Measurements from ENCODE around the gene IFT88. TPM values are rescaled to one million over a fixed set of nuclear protein-coding genes. Genes with fewer than 3 reads are reported as not detected.

Gene IFT88, protein sequence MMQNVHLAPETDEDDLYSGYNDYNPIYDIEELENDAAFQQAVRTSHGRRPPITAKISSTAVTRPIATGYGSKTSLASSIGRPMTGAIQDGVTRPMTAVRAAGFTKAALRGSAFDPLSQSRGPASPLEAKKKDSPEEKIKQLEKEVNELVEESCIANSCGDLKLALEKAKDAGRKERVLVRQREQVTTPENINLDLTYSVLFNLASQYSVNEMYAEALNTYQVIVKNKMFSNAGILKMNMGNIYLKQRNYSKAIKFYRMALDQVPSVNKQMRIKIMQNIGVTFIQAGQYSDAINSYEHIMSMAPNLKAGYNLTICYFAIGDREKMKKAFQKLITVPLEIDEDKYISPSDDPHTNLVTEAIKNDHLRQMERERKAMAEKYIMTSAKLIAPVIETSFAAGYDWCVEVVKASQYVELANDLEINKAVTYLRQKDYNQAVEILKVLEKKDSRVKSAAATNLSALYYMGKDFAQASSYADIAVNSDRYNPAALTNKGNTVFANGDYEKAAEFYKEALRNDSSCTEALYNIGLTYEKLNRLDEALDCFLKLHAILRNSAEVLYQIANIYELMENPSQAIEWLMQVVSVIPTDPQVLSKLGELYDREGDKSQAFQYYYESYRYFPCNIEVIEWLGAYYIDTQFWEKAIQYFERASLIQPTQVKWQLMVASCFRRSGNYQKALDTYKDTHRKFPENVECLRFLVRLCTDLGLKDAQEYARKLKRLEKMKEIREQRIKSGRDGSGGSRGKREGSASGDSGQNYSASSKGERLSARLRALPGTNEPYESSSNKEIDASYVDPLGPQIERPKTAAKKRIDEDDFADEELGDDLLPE
- total RNA-seq (10 to 100 TPM; 13.9 to 18.6 TPM), polyA plus RNA-seq (1 to 10 TPM; 6.3 to 8.6 (median 8.5) TPM), total RNA-seq (9.0 to 38.2 (median 19.1) reads per million in 6 experiments)

DNA sequence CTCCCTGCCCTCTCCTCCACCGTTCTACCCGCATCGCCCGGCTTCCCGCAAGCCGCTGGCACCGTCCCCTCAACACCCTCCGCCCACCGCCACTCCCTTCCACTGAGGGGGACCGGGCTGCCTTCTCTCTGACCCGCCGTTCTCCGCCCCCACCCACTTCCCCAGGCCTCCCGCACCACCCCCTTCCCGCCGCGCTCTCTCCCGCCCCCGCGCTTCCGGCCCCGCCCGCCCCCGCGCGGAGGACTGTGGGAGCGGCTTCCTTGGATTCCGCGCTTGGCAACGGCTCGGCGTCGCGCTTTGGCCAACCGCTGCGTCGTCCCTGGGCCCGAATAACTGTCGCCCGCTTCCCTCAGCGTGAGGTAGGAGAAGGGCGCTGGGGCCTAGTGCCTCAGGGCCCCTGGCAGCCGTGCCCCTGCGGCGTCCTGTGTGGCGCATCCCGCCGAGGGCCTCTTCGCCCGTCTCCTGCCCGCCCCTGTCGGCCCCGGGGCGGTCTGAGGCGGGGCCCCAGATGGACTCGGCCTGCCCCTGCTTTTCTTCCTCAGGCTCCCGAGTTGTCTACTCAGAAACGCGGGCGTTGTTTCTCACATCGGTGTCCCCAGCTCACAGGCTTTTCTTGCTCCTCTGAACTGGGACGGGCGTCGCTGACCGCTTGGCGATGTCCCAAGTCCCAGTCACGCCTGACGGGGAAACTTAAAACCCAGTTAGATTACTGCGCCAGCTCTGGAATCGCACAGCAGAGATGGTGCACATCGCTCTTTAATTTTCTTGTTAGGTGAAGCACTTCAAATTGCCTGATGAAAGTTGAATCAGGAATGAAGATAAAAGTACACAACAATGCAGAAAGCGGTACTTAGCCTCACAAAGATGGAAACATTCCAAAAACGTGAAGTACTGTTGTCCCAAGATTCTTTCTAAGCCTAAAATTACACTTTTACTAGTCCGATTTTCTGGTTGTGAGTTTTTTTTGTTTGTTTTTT is at the start of gene IFT88:
IFT88 (plus strand) TSS at position 260 of the 977 bp plus-strand sequence. CDS start 7,229 bp downstream, outside the sequence.
- Mint-ChIP-seq H3K4me1 (peaks cover 7 to 21% (median 16%) of the 10 kb centered on the region in 4 donors), H3K27me3 (no peaks in the 10 kb centered on the region), H3K36me3 (peaks cover 0 to 11% (median 0%) of the 10 kb centered on the region in 3 donors), H3K27ac (peak within 1 kb of the TSS; percentile 91 to 97 (median 95)), H3K4me3 (peak within 1 kb of the TSS; percentile 85 to 97 (median 93)), H3K9me3 (peaks cover 0 to 13% (median 5%) of the 10 kb centered on the region in 9 donors)
- POLR2A ChIA-PET, result interaction anchor here (1.4 to 1.5 kb wide), 3 partner anchors 41 to 336 kb away, joined by 4 to 9 read pairs (median 4); partner anchors contain the start of gene CRYL1
- ATAC-seq (peak; percentile 81 to 83), DNase-seq (peak; percentile 68 to 88 (median 81))

DNA sequence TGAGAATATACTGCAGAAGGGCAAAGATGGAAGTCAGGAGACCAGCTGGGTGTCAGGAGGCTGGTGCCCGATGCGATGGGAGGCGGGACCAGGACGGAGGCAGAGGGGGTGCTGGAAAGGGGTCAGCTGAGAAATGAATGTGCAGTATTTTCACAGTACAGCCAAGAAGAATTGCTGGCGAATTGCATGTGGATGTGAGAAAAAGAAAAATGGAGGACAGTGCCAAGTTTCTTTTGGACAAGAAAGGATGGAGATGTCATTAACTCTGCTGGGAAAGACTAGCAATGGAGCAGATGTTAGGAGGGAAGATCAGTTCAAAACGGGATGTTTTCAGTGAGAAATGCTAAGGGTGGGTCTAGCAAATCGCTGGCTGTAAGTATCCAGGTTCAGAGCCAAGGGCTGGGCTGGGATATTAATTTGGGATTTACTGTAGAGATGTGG is 48.3 kb upstream of the IFT88 start:
- Mint-ChIP-seq H3K27ac (peak overlapping the region in 1 of 10 donors; percentile 25), H3K4me1 (peaks cover 6 to 22% (median 11%) of the 10 kb centered on the region in 4 donors), H3K36me3 (peaks cover 0 to 6% (median 0%) of the 10 kb centered on the region in 3 donors), H3K27me3 (no peaks in the 10 kb centered on the region), H3K4me3 (no peak overlapping the region), H3K9me3 (no peaks in the 10 kb centered on the region)
- no peak for DNase-seq
- POLR2A ChIA-PET, result no interaction called here
- ATAC-seq, result no peak

DNA sequence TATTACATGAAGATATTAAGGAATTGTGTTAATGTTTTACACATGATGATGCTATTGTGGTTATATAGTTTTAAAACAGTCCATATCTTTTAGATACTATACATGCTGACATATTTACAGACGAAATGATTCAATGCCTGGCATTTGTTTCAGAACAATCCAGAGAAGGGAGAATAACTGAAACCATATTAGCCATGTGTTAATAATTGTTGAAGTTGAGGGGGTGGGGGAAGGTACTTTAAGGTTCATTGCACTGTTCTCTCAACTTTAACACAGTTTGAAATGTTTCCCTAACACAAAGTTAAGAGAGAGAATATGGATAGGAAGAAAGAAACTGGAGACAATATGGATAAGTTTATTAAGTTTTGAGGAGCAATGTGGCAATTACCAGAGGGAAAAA is 47.1 kb upstream of the IFT88 start:
- H3K27ac Mint-ChIP-seq, result no peak overlapping the region
- H3K9me3 Mint-ChIP-seq, result no peaks in the 10 kb centered on the region
- no peaks in the 10 kb centered on the region for H3K27me3 Mint-ChIP-seq
- H3K4me3 Mint-ChIP-seq, result no peak overlapping the region
- POLR2A ChIA-PET, result no interaction called here
- peaks cover 13 to 31% (median 19%) of the 10 kb centered on the region in 4 donors for H3K4me1 Mint-ChIP-seq
- no peak for DNase-seq
- no peak for ATAC-seq
- H3K36me3 Mint-ChIP-seq, result peaks cover 0 to 3% (median 0%) of the 10 kb centered on the region in 3 donors

DNA sequence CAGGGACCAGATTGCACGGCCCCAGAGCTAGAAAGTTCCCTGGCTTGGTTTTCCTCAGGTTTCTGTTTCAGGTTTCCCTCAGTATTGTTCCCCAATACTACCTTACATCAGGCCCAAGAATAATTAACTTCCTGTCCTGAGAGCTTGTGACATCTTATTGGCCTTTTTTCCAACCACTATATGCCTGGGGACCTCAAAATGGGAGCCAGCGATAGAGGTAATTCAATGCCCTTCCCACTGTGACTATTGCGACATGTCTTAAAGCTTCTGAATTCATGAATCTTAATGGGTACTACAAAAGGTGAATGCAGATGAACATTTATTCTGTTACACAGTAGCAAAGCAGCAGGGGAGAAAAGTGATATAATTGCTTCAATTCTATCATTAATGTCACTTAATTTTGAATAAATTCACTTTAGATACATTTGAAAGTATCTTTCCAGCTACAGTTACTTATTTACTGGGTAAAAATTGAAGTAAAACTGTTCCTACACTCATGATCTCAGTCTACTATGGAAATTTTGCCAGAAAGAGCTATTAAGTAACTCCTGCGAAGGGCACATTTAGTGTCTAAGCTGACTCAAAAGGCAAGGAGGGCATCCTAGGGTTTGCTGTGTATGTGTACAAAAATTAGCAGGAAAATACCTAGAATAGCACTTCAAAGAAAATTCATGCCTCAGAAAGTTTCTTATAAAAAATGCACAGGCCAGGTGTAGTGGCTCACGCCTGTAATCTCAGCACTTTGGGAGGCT is 45.4 kb upstream of the IFT88 start:
- H3K4me3 Mint-ChIP-seq, result no peak overlapping the region
- POLR2A ChIA-PET, result no interaction called here
- no peaks in the 10 kb centered on the region for H3K9me3 Mint-ChIP-seq
- DNase-seq, result no peak
- H3K4me1 Mint-ChIP-seq, result peaks cover 15 to 42% (median 27%) of the 10 kb centered on the region in 4 donors
- no peaks in the 10 kb centered on the region for H3K27me3 Mint-ChIP-seq
- H3K27ac Mint-ChIP-seq, result peak overlapping the region in 1 of 10 donors; percentile 87
- H3K36me3 Mint-ChIP-seq, result peaks cover 0 to 2% (median 0%) of the 10 kb centered on the region in 3 donors
- ATAC-seq, result no peak

DNA sequence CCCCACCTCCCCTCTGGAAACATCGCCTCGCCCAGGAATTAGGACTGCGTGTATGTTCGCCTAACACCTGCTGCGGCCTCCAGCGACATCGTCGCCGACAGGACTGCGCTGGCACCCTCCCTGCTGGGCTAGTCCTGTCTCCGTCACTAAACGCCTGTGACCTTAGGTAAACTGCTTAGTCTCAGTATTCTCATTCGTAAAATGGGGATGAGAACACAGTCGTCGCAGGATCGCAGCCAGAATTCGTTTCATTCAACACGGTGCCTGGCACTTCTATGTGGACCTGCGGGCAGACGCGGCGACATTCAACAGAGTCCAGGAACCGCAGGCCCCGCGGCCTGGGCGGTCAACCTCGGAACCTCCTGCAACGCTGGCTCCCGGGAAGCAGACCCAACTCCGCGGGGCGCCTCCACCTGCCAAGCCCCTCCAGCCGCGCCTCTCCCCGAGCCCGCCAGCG is 41.8 kb upstream of the IFT88 start:
- POLR2A ChIA-PET, result interaction anchor here (1.3 to 1.6 kb wide), 3 partner anchors 41 to 248 kb away, joined by 3 to 4 read pairs (median 4); partner anchors contain the start of genes EEF1AKMT1 and IFT88
- peak in 7 of 10 donors; percentile 6 to 65 (median 21) for DNase-seq
- H3K9me3 Mint-ChIP-seq, result no peaks in the 10 kb centered on the region

DNA sequence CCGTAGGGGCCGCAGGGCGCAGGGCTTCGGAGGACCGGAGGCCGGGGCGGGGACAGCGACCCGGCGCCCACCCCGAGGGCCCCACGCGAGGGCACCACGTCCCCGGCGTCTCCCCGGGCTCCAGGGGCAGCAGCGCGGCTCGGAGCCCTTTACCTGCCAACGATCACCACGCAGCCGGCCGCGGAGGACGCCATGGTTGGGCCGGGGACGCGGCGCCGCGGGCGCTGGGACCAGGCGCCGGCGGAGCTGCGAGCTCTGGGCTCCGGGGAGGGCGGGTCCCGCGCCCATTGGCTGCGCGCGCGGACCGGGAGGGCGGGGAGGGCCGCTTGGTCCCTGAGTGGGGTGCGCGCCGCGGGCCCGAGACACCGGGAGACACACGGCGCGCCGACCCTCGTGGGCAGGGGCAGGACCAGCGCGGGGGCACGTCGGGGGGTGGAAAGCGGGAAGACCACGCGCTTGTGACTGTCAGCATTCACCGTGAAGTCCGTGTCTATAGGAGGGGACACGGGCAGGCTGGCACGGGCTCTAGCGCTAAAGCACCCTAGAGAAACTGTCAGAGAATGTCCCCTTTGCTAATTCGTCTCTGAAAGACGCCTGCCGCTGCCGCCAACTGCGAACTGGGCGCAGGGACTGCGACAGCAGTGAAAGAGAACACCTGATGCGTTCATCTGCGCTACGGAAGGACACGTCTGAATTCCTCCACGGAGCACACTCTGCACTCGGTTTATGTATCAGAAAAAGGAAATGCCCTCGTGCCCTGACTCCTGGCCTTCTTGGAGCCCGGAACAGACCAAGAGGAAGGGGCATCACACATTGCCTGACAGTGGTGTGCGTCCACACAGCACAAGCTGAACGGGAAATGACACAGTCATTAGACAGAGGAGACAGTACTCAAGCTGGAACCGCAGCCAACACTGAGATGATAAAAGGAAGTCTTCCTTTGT is 41.1 kb upstream of the IFT88 start, which contains the start of gene CRYL1:
CRYL1 (minus strand) TSS at position 257 of the 944 bp plus-strand sequence; CDS start at position 194, 63 bp downstream.
- POLR2A ChIA-PET, result interaction anchor here (0.7 to 1.6 kb wide), 6 partner anchors 40 to 248 kb away, joined by 3 to 7 read pairs (median 4); partner anchors contain the start of genes EEF1AKMT1 and IFT88
- Mint-ChIP-seq H3K4me1 (peaks cover 6 to 29% (median 26%) of the 10 kb centered on the region in 4 donors), H3K27me3 (peaks cover 0 to 8% (median 3%) of the 10 kb centered on the region in 5 donors), H3K36me3 (no peaks in the 10 kb centered on the region), H3K9me3 (no peaks in the 10 kb centered on the region), H3K27ac (peak within 1 kb of the TSS; percentile 63 to 95 (median 90)), H3K4me3 (peak within 1 kb of the TSS; percentile 83 to 95 (median 89))
- ATAC-seq (peak; percentile 88 to 93), DNase-seq (peak; percentile 52 to 84 (median 66))

More for the DNA sequence above, 41.8 kb upstream of the IFT88 start:
- Mint-ChIP-seq H3K27me3 (peaks cover 0 to 3% (median 3%) of the 10 kb centered on the region in 5 donors), H3K4me1 (peaks cover 6 to 29% (median 27%) of the 10 kb centered on the region in 4 donors), H3K27ac (peak overlapping the region in 7 of 10 donors; percentile 76 to 88 (median 84)), H3K4me3 (peak overlapping the region; percentile 80 to 91 (median 85)), H3K36me3 (no peaks in the 10 kb centered on the region)
- peak; percentile 11 to 12 for ATAC-seq

DNA sequence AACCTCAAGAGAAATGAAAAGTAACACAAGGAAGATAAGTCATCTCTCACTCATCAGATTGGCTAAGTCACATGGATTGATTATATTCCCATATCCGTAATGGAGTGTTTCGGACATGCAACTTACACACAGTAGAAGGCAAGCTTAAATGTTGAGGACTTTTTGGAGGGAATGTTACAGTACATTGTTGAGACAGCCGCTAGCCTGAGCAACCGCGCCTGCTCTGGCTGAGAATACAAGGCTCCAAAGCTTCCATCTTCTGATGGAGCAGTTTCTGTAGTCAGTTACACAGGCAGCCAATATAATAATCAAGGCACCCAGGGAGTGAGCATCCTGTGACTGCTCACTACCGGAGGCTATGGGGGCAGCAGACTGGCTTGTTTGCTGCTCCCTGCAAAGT is 40.3 kb upstream of the IFT88 start:
- H3K4me1 Mint-ChIP-seq, result peaks cover 6 to 29% (median 26%) of the 10 kb centered on the region in 4 donors
- peak overlapping the region; percentile 83 to 95 (median 89) for H3K4me3 Mint-ChIP-seq
- ATAC-seq, result no peak
- POLR2A ChIA-PET, result interaction anchor here (0.7 to 1.6 kb wide), 4 partner anchors 39 to 92 kb away, joined by 3 to 7 read pairs (median 4); no protein-coding TSS in a partner anchor
- no peaks in the 10 kb centered on the region for H3K9me3 Mint-ChIP-seq
- H3K36me3 Mint-ChIP-seq, result no peaks in the 10 kb centered on the region
- peak overlapping the region in 8 of 10 donors; percentile 79 to 95 (median 89) for H3K27ac Mint-ChIP-seq
- H3K27me3 Mint-ChIP-seq, result peaks cover 0 to 8% (median 3%) of the 10 kb centered on the region in 5 donors
- DNase-seq, result no peak

DNA sequence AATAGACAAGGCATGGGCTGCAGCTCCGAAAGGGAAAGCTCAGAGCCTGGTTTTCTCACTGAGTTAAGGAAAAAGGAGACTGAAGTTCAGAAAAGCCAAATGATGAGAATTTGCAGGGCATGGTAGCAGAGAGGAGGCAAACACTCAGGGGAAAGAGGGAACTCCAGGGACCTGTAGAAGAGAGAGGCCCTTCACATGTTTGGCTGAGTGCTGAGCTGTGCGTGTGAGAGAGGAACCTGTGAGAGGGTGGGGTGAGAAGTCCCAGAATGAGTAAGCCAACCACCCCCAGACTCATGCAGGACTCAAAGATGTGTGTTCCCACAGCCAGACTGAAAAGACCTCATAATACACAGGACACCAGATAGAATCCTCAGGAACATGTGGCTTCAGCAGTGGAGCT is 38.5 kb upstream of the IFT88 start:
- no peak for DNase-seq
- peak overlapping the region in 1 of 10 donors; percentile 28 for H3K27ac Mint-ChIP-seq
- POLR2A ChIA-PET, result no interaction called here

DNA sequence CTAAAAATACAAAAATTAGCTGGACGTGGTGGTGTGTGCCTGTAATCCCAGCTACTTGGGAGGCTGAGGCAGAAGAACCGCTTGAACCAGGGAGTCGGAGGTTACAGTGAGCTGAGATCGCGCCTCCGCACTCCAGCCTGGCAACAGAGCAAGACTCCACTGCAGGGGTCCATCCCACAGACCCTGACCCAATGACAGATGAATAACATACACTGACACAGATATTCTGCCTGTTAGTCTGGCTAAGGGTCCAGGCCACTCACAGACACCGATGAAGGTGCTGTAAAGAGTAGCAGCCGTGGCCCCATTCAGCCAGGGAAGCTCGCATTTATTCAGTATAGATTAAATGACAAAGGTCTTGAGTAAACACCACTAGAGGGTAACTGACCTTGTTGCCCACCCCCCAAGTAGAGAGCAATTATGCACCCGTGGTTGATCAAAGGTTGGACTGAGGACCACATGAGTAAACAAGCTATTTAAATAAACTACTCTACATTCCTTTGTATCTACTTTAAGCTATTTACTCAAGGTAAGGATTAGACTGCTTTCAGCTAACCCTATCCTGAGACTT is 32.8 kb upstream of the IFT88 start:
- Mint-ChIP-seq H3K27ac (no peak overlapping the region), H3K4me1 (peaks cover 0 to 1% (median 0%) of the 10 kb centered on the region in 4 donors), H3K4me3 (no peak overlapping the region), H3K36me3 (peaks cover 0 to 9% (median 0%) of the 10 kb centered on the region in 3 donors), H3K27me3 (peaks cover 0 to 5% (median 1%) of the 10 kb centered on the region in 5 donors), H3K9me3 (peaks cover 0 to 26% (median 7%) of the 10 kb centered on the region in 9 donors)
- ATAC-seq (no peak), DNase-seq (no peak)
- POLR2A ChIA-PET, result no interaction called here

More for the DNA sequence above, 38.5 kb upstream of the IFT88 start:
- Mint-ChIP-seq H3K4me3 (no peak overlapping the region), H3K9me3 (no peaks in the 10 kb centered on the region), H3K4me1 (peaks cover 6 to 25% (median 23%) of the 10 kb centered on the region in 4 donors), H3K36me3 (no peaks in the 10 kb centered on the region), H3K27me3 (peaks cover 0 to 8% (median 3%) of the 10 kb centered on the region in 5 donors)
- ATAC-seq, result no peak

Measured in naive thymus-derived CD8-positive, alpha-beta T cell (primary cell).